Measurements from ENCODE around the gene DNAJA2.

- TF ChIP-seq CTCF (IDR thresholded peaks at IDR 0.05) (no peak), EP300 (IDR thresholded peaks at IDR 0.05) (no peak)
These were observed 22.9 kb upstream of the DNAJA2 start for GRCh38 chr16:46996391-46996790.

Data from ovary (tissue), 3 donors.